ENCODE measurements around the gene THG1L.

DNA sequence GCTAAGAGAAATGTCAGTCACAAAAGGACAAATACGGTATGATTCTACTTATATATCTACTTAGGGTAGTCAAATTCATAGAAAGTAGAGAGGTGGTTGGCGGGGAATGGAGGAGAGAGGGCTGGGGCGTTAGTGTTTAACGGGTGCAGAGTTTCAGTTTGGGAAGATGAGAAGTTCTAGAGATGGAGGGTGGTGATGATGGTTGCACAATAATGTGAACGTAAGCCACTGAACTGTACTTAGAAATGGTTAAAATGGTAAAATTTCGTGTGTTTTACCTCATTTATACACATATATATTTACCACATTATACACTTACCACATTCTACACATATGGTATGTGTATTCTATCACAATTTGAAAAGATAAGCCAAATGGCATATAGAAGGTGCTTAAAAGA is 48.0 kb downstream of the THG1L start:
- TF ChIP-seq POLR2A (IDR thresholded peaks at IDR 0.05; ENCODE audit: low read length) (no peak), GATA1 (IDR thresholded peaks at IDR 0.05; ENCODE audit: low read depth, low read length) (no peak)
